SH-SY5Y (cell line): ENCODE data around the gene PRIM2.

Source experiments
- GATA2 ChIP-seq: IDR thresholded peaks from 2 replicates; pipeline ENCODE4 v1.6.1; 2011; ENCODE audit warnings: mild to moderate bottlenecking, low read depth, low read length
- GATA3 ChIP-seq: IDR thresholded peaks from 2 replicates; pipeline ENCODE4 v1.6.1; 2011; ENCODE audit warnings: low read depth, mild to moderate bottlenecking, low read length, moderate library complexity

- no peak for TF ChIP-seq GATA3
- no peak for TF ChIP-seq GATA2
These were observed 7.1 kb downstream of the PRIM2 start for GRCh38 chr6:57324538-57324937.
